Measurements from ENCODE around the gene MITD1. TPM values are rescaled to one million over a fixed set of nuclear protein-coding genes. Genes with fewer than 3 reads are reported as not detected.

MITD1 gene
- total RNA-seq, 1 experiment from 2014 or later = 15.5 TPM

GRCh38 chr2:99154643-99155536 is 26.0 kb downstream of the MITD1 start, which contains the start of the genes LIPT1 and TSGA10:
LIPT1 (plus strand) TSS chr2:99154967; CDS start chr2:99161958, 6,991 bp downstream.
TSGA10 (minus strand) TSS chr2:99154942; CDS start chr2:99109439, 45,503 bp downstream.
- peak; percentile 86 for DNase-seq (ENCODE audit: low spot score)

DNA sequence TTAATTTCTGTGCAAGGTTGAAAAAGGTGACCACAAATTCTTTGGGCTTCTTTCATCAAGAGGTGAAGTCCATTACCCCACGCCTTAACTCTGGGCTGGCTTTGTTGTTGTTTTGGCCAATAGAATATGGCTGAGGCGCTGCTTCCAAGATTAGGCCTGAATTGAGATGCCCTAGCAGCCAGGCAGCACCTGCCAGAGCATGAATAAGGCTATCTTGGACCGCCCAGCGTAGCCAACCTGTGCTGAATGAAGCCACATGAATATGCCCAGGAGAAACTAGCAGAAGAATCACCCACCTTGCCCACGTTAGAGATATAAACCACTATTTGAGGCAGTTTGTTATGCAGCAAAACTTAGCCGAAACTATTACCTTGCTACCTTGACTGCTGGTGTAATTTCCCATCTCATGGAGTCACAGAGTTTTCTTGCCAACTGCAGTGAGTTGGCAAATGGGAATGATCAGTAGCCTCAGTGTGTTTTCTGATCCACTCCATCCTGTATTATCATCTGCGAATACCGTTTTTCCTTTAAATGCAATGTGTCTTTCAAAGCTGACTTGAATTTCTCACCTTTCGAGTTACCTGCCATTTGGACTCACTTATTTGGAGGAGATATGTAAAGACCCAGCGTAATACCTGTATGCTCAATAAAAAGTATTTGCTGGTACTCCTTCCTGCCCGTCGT is 26.8 kb downstream of the MITD1 start:
- no peak for DNase-seq (ENCODE audit: low spot score)

DNA sequence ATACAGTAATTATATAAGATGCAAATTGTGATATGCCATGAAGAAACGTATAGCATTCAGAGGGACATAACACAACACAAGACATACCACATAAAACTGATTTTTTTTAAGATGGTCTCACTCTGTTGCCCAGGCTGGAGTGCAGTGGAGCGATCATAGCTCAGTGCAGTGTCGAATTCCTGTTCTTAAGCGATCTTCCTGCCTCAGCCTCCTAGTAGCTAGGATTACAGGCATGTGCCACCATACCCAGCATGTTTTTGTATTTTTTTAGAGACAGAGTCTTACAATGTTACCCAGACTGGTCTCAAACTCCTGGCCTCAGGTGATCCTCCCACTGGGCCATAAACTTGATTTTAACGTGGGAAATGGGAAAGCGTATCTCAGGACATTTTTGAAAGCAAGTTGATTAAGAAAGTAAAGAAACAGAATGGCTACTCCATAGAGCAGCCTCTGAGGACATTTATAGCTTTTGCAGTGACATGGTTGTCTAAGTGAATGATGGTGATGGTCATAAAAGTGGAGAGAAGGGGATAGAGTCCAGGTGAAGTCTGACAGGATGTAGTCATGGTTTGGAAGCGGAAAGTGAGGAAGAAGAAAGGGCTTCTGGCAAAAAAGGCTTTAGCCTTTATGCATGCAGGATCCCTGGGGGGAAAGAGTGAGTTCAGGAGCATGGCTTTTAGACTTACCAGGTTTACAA is 28.5 kb downstream of the MITD1 start:
- DNase-seq (ENCODE audit: low spot score) = no peak

- no peak for DNase-seq (ENCODE audit: low spot score)
Measured at GRCh38 chr2:99150706-99151105, 30.2 kb downstream of the MITD1 start.

GRCh38 chr2:99141110-99142108 is 39.4 kb downstream of the MITD1 start, which contains the start of gene C2orf15:
C2orf15 (plus strand) TSS chr2:99141707; CDS start chr2:99150559, 8,852 bp downstream.
- DNase-seq (ENCODE audit: low spot score) = peak; percentile 95

DNA sequence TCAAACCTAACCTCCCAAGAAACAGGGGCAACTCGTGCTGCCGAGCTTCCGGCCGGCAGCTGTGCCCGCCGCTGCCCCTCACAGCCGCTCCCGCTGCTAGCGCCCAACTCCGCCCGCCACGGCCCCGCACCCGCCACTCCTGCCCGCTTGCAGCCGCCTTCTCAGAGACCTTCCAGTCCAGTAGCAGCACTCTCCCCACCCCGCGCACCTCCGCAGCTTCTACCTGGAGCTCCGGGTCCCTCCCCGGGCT is 40.1 kb downstream of the MITD1 start:
- no peak for DNase-seq (ENCODE audit: low spot score)

DNA sequence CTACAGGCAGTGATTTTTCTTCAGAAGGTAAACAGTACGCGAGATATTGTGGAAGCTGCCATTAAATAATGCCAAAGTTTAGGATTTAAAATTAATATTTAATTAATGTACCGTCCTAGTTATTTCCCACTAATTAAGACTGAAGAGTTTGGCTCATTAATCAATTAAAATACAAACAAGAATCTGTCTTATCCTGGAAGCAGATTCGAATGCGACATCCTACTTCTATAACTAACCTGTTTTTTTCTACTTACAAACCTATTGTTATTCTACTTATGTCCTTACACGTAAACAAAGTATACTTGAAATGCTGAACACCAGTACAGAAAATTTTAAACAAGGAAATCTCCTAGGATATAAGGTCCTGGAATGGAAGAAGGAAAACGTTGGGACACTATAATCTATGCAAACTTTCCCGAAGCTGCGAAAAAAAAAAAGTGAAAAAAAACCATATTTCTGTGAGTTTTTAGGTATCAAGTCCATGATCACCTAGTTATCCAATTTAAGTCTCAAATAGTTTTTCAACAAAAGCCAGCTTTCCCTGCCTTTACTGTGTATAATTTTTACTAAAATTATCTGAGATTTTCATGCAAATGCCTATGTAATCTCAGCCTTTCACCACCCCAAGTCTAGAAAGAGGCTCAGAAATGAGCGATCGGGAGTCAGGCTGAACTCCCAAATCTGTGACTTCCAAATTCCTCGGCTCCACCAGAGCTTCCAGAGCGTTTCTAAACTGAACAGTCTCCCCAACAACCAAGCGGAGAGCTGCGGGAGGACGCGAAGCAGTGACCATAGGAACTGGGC is 40.6 kb downstream of the MITD1 start:
- peak; percentile 16 for DNase-seq (ENCODE audit: low spot score)

DNA sequence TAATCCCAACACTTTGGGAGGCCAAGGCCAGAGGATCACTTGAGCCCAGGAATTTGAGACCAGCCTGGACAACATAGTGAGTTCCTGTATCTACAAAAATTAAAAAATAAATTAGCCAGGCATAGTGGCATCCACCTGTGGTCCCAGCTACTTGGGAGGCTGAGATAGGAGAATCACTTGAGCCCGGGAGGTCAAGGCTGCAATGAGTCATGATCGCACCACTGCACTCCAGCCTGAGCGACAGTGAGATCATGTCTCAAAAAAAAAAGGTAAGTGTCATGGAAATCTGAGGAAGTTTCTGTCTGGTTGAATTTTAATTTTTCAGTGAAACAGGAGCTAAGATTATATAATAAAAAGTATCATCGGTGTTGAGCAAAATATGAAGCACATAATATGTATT is 41.9 kb downstream of the MITD1 start:
- no peak for DNase-seq (ENCODE audit: low spot score)

DNA sequence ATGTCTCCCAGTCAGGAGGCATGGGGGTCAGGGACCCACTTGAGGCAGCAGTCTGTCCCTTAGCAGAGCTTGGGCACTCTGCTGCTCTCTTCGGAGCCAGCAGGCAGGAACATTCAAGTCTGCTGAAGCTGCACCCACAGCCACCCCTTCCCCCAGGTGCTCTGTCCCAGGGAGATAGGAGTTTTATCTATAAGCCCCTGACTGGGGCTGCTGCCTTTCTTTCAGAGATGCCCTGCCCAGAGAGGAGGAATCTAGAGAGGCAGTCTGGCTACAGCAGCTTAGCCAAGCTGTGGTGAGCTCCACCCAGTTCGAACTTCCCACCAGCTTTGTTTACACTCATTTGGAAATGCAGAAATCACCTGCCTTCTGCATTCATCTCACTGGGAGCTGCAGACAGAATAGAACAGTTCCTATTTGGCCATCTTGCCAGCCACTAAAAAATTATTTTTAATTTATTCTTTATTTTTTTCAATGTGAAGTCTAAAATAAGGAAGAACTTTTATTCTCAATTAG is 45.8 kb downstream of the MITD1 start:
- peak; percentile 9 for DNase-seq (ENCODE audit: low spot score)

DNA sequence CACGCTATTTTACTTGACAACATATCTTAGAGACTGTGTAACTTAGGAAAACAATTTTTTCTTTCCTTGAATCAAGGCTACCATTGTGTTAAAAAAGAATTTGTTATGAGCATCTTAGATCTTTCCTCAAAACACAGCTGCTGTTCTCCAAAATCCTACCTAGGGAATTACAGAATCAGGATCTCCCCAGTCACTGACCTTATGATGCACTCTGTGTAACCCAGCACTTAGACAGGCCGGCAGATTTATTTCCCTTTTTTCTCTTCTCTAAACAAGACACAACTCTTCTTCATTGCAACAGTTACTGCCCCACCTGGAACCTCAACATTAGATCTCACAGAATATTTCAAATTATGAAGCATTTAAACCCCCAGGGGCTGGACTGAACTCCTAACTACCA is 52.9 kb downstream of the MITD1 start:
- no peak for DNase-seq (ENCODE audit: low spot score)

Small RNA genes lying within 50 kb of the gene (small RNA-seq; reads per million reads assigned to genes)
- not detected for gene AC092587.1

Other genes starting within 250 kb of the MITD1 start
- 7.6 and 9.5 TPM in 2 replicates for gene CRACDL, start 244.8 kb downstream of the MITD1 start, total RNA-seq (2014; rRNA removed; shearing (Covaris generic))
- gene C2orf15, start 39.4 kb downstream of the MITD1 start, total RNA-seq (2014; rRNA removed; shearing (Covaris generic)) = 4.6 and 4.9 TPM in 2 replicates
- 5.5 and 8.4 TPM in 2 replicates for gene TSGA10, start 26.1 kb downstream of the MITD1 start, total RNA-seq (2014; rRNA removed; shearing (Covaris generic))
- gene LIPT1, start 26.1 kb downstream of the MITD1 start, total RNA-seq (2014; rRNA removed; shearing (Covaris generic)) = 2.8 and 6.4 TPM in 2 replicates
- gene MRPL30, start 126 bp upstream of the MITD1 start, total RNA-seq (2014; rRNA removed; shearing (Covaris generic)) = 23.5 and 26.2 TPM in 2 replicates
- not detected in 2 replicates for gene LYG2, start 74.6 kb upstream of the MITD1 start, total RNA-seq (2014; rRNA removed; shearing (Covaris generic))
- 0.08 TPM in 1 of 2 replicates, not detected in the other for gene LYG1, start 120.1 kb upstream of the MITD1 start, total RNA-seq (2014; rRNA removed; shearing (Covaris generic))
- 22.4 and 22.8 TPM in 2 replicates for gene TXNDC9, start 155.3 kb upstream of the MITD1 start, total RNA-seq (2014; rRNA removed; shearing (Covaris generic))
- 13.6 and 14.5 TPM in 2 replicates for gene EIF5B, start 156.3 kb upstream of the MITD1 start, total RNA-seq (2014; rRNA removed; shearing (Covaris generic))

Measured in HT-29 (cell line).